ENCODE measurements around the gene SDCCAG8.

SDCCAG8 gene

DNA sequence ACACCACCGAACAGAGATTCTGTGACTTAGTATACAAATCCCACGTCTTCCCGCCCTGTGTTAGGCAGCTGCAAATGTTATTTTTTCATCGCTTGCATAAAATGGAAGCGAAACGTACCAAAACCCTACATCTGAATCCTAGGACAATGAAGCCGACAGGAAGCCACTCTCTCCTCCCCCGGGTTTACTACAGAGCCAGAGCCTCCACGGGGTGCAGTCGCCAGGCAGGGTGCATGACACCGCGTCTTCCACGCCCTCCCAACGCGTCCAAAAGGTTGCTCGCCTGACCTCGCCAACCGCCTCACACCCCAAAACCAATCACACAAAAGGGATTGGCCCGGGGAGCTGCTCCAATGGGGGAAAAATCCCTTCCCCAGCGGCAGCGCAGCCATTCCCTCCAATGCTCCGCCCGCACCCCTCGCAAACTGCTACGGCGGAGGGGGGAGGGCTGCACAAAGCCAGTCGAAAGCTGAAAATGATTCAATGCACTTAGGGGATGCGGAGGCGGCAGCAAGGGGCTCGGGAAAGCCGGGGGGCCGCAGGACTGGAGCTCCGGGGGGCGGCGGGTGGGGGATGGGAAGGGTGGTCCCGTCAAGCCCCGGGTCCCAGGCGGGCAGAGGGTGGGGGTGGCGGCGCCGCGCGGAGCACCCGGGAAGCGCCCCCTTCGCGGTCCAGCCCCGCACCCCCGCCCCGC lies 1.5 kb upstream of the SDCCAG8 start:
- DNase-seq (ENCODE audit: low read depth in 2 of 2, low spot score in 1 of 2), result peak in 1 of 2 donors; percentile 11

DNA sequence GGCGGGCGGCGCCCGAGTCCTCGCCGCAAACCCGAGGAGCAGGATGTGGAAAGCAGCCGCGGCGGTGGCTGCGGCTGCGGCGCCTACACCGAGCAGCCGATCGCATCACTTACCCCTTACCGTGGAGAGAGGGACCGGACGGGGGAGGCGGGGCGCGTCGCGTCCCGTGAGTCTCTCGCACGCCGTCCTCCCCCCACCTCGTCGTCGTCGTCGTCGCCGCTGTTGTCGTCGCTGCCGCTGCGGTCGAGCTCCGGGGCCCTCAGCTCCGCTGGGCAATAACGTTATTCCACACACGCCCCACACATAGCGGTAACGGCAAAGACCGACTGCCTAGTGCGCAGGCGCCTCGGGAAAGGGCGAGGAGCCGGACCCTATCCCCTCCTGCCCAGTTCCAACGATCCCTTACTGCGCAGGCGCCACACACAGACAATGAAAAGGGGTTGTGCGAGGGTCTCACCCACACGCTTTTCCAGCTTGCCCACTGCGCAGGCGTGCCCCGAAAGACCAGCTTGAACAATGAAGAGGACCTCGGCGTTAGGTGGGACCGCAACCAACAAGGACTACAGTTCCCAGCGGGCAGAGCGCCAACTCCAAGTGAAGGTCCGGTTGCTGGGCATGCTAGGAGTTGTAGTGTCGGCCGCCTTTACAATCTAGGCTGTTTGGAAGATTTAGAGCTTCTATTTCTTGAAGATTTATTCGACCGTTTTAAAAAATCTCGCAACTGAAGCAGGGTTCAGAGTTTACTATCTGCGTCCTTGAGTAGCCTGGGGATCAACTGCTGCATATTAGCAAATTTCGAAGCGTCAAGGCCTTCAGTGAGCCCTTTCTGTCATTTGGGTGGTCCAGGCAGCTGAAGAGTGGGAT lies 682 bp upstream of the SDCCAG8 start, which contains the start of gene CEP170:
Gene CEP170, minus strand, starts transcription at position 355 of the 864 bp plus-strand sequence. CDS start 30,001 bp downstream, outside the sequence.
- peak; percentile 69 to 82 for DNase-seq (ENCODE audit: low read depth in 2 of 2, low spot score in 1 of 2)

DNA sequence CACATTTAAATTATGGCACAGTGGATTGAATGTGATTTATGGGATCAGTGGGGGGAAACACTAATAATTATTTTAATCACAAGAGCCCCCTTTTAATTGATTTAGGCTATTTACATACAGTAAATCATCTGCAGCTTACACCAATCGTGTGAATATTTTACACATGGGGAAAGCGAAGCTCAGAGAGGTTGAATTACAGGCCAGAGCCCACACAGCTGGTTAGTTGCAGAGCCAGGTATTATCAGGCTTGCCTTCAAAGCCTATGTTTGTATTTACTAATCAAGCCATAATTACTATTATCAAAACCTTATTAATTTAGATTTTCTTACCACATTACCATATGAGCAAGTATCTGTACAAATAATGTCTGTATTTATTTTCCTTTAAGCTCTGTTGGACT lies 749 bp downstream of the SDCCAG8 start:
- DNase-seq (ENCODE audit: low read depth in 2 of 2, low spot score in 1 of 2), result no peak

DNA sequence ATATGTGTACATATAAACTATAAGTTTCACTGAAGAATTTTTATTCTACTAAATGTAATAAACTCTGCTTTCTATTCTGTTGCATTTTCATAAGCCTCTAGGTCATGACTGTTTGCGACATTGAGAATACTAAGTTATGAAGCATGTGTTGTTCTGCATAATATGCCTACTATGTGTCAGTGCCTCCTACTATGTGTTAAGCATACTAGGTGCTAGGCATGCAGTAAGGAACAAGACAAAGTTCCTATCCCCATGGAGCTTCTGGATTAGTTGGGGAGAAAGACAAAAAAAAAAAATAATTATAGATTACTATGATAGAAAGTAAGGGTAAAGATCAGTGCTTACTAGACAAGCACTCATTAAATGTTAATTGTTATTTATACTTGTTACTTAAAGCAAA lies 1.3 kb downstream of the SDCCAG8 start:
- DNase-seq (ENCODE audit: low read depth in 2 of 2, low spot score in 1 of 2), result no peak

DNA sequence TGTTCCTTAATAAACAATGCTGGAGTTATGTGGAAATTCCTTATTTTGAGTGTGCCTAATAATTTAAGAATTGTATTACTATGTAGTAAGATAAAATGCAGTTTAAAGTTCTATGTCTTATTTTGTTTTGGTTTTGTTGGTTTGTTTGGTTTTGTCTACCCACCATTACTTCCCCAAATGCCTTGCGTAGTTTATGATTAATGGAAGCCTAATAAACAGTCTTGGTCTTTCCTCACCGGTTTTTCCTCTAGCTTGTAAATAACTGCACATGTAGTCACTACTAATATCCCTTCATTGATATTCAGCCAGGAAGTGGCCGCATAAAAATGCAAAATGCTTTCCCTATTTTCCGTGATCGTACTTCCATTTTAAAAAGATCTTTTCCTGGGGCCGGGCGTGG lies 2.9 kb downstream of the SDCCAG8 start:
- no peak for DNase-seq (ENCODE audit: low read depth in 2 of 2, low spot score in 1 of 2)

DNA sequence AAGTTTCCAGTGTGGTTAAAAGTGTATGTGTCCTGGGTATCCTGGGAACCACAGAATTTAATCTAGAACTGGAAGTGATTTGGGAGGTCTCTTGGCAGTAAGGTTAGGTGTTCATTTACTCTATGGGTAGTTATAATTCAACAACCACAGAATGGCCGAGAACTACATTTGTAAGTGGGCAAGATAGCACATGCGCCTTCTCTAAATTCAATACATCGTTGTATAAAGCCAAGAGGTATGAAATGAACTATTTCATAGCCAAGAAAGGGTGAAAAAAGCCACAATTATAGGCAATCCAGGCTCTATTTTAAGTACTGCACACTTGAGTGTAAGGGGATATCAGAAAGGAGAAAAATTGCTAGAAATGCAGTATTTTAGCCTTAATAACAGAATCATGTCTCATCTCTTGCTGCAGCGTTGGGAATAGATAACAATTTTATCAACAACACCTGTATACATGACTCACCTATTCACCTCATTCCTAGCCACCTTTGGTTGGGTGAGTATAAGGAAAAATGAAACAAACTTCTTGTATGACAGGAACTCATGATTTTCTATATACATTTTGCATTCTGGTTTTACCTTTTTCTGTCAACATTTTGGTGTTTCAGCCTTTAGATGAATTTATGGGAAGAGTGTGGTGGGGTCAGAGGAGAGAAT lies 4.5 kb downstream of the SDCCAG8 start:
- no peak for DNase-seq (ENCODE audit: low read depth in 2 of 2, low spot score in 1 of 2)

DNA sequence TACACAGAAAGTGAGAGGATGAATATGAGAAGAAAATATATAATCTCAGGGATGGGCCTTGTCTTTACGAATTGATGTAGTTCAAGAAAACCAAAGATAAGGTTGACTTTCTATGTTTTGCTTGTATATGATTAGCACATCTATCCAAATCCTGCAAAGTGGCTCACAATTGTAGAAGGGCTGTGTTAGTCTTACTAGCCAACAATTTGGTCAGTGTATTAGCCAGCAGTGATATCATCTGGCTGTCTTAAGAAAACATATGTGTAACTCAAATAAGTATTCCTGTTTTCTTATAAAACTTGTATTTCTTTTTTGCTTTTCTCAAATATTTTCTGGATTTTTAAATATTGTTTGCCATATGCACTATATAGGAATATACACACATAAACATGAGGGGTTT lies 5.5 kb downstream of the SDCCAG8 start:
- DNase-seq (ENCODE audit: low read depth in 2 of 2, low spot score in 1 of 2), result no peak

DNA sequence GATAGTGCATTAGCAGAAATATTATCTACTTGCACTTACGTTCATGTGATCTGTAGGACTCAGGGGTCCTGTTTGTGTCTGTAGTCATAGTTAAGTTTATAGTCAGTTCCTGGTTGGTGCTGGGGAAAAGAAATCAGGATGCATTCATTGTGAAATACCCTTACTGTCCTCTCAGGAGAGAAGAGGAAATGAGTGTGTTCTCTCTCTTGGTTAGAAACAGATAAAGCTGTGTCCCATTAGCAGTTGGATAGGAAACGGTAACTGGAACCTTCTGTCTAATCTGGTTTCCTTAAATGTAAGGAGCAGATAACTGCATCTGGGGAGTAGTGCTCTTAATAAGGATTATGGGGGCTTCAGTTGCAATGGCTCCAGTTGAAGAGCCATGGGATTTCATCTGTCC lies 8.9 kb downstream of the SDCCAG8 start:
- no peak for DNase-seq (ENCODE audit: low read depth in 2 of 2, low spot score in 1 of 2)

DNA sequence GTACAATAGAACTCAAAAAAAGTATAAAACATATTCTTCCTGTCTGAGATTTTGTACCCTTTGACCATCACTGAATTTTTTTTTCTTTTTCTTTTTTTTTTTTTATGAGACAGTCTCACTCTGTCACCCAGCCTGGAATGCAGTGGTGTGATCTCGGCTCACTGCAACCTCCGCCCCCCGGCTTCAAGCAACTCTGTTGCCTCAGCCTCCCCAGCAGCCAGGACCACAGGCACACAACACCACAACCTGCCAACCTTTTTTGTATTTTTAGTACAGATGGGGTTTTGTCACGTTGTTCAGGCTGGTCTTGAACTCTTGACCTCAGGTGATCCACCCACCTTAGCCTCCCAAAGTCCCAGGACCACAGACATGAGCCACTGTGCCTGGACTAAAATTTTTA lies 10.4 kb downstream of the SDCCAG8 start:
- DNase-seq (ENCODE audit: low read depth in 2 of 2, low spot score in 1 of 2), result no peak

DNA sequence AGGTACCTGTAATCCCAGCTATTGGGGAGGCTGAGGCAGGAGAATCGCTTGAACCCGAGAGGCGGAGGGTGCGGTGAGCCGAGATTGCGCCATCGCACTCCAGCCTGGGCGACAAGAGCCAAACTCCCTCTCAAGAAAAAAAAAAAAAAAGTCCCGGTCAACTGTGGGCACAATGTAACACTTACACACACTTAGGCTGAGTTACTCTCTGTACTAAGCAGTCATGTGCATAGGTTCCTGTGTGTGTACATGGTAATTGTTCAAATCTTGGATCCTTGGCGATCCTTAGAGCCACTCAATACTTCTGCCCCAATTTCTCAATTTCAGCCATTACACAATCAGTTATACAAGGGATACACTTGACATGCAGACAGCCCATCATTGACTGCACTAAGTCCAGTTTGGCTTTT lies 11.6 kb downstream of the SDCCAG8 start:
- DNase-seq (ENCODE audit: low read depth in 2 of 2, low spot score in 1 of 2), result no peak

DNA sequence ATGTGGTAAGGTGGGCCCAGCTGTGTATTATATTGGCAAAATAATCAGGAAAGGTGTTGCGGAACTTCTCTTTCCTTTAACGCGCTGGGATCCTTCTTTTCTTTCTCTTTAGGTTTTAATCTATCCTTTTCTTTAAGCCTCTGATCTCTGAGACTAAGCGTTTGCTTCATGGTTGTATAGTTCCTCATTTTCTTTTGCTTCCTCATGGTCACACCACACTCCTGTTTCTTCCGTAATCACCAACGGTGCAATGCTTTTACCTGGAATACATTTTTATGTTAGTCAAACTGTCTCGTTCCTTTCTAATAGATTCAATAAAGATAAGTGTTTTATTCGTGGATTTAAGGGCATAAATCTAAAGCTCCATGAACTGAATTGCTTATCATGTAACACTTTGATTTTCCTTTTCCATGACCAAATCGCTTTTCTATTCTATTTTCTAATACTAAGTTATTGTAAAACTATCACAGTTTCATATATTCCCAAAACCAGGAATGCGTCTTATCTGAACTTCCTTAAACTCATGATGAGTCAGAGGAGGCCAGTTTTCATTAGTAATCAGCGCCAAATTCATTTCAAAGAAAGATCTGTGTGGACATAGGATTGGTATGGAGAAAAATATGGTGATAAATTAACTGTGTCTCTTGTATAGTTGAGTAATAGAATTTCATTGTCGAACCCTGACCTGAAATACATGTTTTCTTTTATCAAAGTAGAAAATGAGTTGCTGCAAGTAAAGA lies 12.2 kb downstream of the SDCCAG8 start:
- no peak for DNase-seq (ENCODE audit: low read depth in 2 of 2, low spot score in 1 of 2)

DNA sequence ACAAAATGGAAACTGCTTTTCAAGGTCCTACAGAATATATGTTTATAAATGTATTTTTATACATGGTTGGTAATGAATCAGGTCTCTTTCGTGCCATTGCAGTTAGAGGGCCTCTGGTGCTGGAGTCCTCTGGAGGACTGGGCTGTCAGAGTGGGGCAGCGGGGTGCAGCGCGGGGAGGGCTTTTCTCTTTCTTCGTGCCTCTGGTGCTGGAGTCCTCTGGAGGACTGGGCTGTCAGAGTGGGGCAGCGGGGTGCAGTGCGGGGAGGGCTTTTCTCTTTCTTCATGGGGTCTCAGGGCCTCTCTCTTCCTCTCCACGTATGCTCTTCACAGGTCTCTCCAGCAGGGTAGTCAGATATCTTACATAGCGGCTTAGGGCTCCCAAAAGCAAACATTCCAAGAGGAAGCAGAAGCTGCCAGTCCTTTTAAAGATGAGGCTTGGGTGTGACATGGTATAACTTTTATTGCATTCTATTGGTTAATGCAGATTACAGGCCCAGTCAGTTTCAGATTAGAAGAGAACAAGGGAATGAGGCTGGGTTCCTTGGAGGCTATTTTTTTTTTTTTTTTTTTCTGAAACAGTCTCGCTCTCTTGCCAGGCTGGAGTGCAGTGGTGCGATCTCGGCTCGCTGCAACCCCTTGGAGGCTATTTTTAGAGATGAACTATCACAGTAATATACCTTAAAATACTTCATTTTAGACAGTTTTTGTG lies 13.1 kb downstream of the SDCCAG8 start:
- no peak for DNase-seq (ENCODE audit: low read depth in 2 of 2, low spot score in 1 of 2)

DNA sequence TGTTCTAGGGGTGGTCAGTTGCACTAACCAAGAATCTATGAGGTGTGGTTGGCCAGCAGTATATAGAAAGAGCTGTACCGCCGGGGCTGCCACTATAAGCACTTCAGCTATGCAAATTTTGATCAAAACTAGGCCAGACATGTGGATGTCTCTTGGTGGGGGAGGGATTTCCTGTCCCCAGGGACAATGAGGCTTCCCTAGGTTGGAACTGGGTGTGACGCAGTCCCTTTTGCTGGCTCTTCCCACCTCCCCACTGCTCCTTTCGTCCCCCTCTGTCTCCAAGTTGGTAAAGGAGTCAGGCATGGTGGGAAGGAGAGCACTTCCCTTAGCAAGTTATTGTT lies 13.6 kb downstream of the SDCCAG8 start:
- DNase-seq (ENCODE audit: low read depth in 2 of 2, low spot score in 1 of 2), result no peak

DNA sequence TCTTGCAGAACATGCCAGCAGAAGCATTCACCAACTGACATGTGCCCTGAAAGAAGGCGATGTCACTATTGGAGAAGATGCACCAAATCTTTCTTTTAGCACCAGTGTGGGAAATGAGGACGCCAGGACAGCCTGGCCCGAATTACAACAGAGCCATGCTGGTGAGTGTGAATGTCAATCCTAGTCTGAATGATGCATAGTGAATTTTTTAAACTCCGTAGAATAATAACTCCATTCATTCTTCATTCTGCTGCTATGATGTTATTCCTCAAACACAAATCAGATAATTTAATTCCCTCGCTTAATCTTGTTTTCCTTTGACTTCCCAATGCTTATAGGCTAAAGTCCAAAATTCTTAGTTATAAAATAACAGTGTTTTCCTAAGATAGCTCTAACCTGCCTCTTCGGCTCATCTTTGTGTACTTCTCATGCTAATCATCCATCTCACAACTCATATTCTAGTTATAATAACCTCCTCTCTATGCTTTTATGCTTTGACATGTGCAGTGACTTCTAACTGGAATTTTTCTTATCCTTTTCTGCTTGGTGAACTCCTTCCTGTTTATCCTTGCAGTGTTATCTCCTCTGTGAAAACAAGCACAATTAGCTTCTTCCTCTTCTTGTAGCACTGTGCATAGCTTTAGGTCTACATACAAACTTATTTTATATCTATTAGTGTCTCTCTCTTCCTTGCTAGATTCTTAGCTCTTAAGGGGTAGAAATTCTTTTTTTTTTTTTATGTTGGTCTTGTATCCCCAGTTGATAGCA lies 14.4 kb downstream of the SDCCAG8 start:
- no peak for DNase-seq (ENCODE audit: low read depth in 2 of 2, low spot score in 1 of 2)

DNA sequence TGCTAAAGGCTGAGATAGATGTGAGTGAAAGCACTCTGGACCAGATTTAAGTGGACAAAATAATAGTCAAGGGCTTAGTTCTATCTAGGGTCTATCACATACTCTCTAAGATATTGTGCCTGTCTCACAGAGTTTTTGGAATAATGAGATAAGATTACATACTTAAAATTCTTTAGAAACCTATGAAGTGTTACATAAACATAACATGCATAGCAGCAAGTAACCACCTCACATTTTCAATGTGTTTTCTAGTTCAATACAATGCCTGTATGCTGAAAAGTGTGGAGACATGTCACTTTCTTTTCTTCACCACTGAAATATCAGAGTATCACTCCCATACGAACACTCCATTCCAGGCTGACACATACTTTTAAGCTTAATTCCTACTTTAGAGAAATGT lies 16.2 kb downstream of the SDCCAG8 start:
- no peak for DNase-seq (ENCODE audit: low read depth in 2 of 2, low spot score in 1 of 2)

DNA sequence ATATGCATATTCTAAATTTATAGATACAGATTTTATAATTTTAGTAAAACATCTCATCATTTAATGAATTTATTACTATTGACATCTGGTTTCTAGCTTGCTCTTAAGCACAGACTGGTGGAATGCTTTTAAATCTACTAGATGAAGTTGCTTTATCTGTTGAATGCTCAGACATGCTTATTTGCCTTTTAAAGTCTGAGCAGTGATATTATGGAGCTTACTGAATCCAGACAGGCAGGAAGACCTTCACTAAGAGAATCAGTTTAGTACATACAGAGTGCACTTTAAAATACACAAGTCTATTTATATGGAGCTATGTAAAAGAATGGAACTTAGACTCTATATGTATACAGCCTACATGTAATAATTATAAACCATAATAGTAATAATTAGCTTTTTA lies 16.6 kb downstream of the SDCCAG8 start:
- no peak for DNase-seq (ENCODE audit: low read depth in 2 of 2, low spot score in 1 of 2)

DNA sequence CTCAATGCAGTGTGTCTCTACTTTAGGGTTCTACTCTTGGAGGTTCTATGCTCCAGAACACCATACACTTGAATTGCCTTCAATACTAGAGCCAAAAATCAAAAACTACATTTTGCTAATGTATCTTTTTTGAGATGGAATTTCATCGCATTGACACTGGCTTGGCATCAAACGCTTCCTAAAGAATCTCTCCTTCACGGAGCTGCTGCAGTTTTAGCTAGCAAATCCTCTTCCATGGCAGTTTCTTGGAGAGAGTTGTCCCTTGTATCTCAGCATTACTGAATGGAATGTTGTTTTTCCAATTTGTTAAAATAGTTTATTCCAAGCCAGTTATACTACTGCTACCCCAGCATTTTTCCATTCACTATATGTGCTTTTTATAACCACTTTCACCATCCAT lies 17.7 kb downstream of the SDCCAG8 start:
- no peak for DNase-seq (ENCODE audit: low read depth in 2 of 2, low spot score in 1 of 2)

DNA sequence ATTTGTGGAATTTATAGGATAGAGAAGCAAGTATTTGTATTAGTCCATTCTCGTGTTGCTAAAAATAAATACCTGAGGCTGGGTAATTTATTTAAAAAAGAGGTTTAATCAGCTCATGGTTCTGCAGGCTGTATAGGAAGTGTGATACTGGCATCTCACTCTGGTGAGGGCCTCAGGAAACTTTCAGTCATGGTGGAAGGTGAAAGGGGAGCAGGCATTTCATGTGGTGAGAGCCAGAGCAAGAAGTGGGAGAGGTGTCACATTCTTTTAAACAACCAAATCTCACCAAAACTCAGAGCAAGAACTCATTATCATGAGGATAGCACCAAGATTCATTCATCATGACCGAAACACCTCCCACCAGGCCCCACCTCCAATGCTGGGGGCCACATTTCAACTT lies 18.1 kb downstream of the SDCCAG8 start:
- no peak for DNase-seq (ENCODE audit: low read depth in 2 of 2, low spot score in 1 of 2)

DNA sequence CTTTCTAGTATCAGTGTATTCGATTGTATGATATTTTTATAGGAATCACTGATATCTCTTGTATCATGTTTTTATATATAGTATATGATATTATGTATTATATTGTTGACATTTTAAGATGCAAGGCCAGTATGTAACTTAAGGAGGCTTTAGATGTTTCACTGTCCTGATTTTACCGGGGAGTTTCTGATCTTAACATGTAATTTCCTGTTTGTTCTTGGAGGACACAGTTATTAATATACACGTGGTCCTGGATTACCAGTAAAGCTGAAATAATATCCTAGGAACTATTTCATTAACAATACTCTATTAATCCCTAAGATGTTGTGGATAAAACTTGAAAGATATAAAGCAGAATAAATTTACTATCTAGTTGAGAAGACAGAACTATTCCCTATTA lies 19.5 kb downstream of the SDCCAG8 start:
- DNase-seq (ENCODE audit: low read depth in 2 of 2, low spot score in 1 of 2), result no peak

DNA sequence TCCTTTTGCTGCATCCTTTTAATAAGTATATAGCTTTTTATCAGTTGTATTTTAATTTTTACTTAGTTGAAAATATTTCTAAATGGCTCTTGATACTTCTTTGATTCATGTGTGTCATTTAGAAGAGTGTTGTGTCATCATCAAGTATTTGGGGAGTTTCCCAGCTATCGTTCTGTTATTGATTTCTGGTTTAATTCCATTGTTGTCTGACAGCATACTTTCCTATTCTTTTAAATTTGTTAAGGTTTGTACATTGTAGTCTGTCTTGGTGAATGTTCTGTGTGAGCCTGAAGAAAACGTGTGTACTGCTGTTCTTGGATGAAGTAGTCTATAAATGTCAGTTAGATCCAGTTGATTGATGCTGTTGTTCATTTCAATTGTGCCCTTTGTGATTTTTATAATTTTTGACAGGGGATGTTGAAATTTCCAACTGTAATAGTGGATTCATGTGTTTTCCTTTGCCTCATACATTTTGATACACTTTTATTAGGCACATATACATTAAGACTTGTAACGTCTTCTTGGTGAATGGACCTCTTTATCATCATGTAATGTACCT lies 24.8 kb downstream of the SDCCAG8 start:
- DNase-seq (ENCODE audit: low read depth in 2 of 2, low spot score in 1 of 2), result no peak

All from stimulated activated CD8-positive, alpha-beta memory T cell treated with anti-CD3 and anti-CD28 coated beads, Interleukin-4, amount 100 ng/mL, for 4 hours (primary cell).